Measurements from ENCODE around the gene SMYD1. TPM values are rescaled to one million over a fixed set of nuclear protein-coding genes. Genes with fewer than 3 reads are reported as not detected.

SMYD1 gene
- total and polyA plus RNA-seq, 2 donors (not counting 3 experiments of a cell fraction or from before 2014, with no cell fraction given), result not detected

DNA sequence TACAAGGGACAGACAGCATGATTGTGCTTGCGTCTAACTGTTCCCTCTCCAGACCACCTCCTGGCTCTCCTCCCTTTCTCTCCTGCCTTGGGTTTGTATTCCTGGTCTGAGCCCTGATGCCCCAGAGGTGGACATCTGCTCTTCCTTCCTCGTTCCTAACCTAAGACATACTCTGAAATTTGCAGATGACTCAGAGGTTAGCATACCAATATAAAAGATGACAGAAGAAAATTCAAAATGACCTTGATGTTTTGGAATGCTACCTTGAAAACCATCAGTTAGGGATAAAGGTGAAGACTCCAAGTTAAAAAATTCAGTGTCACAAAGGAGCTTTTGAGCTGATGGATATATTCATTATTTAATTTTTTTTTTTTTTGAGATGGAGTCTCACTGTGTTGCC lies 12.9 kb downstream of the SMYD1 start:
- TF ChIP-seq JUN (IDR thresholded peaks at IDR 0.05; ENCODE audit: borderline replicate concordance, insufficient read depth, insufficient read length, low read depth), result no peak
- no peak for TF ChIP-seq MYC (IDR thresholded peaks at IDR 0.05; ENCODE audit: low read depth, low read length)
- no peak for TF ChIP-seq POLR2AphosphoS5 (IDR thresholded peaks at IDR 0.05; ENCODE audit: insufficient read depth, low read depth, low read length)
- no peak for TF ChIP-seq EZH2 (IDR thresholded peaks at IDR 0.05; ENCODE audit: borderline replicate concordance, low read depth, low read length, severe bottlenecking)
- TF ChIP-seq, protein P1, sequence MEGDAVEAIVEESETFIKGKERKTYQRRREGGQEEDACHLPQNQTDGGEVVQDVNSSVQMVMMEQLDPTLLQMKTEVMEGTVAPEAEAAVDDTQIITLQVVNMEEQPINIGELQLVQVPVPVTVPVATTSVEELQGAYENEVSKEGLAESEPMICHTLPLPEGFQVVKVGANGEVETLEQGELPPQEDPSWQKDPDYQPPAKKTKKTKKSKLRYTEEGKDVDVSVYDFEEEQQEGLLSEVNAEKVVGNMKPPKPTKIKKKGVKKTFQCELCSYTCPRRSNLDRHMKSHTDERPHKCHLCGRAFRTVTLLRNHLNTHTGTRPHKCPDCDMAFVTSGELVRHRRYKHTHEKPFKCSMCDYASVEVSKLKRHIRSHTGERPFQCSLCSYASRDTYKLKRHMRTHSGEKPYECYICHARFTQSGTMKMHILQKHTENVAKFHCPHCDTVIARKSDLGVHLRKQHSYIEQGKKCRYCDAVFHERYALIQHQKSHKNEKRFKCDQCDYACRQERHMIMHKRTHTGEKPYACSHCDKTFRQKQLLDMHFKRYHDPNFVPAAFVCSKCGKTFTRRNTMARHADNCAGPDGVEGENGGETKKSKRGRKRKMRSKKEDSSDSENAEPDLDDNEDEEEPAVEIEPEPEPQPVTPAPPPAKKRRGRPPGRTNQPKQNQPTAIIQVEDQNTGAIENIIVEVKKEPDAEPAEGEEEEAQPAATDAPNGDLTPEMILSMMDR (IDR thresholded peaks at IDR 0.05; ENCODE audit: extremely low read depth in 1 of 2, insufficient read depth in 1 of 2, low read depth in 1 of 2, low read length in 2 of 2), result no peak
- TF ChIP-seq, protein P2, sequence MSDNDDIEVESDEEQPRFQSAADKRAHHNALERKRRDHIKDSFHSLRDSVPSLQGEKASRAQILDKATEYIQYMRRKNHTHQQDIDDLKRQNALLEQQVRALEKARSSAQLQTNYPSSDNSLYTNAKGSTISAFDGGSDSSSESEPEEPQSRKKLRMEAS (IDR thresholded peaks at IDR 0.05; ENCODE audit: insufficient read depth, insufficient read length), result no peak
- no peak for TF ChIP-seq GATA2 (IDR thresholded peaks at IDR 0.05; ENCODE audit: insufficient read depth, insufficient read length, low read depth, low read length)
- no peak for TF ChIP-seq POLR2A (IDR thresholded peaks at IDR 0.05; ENCODE audit: low read depth, low read length)
- TF ChIP-seq FOS (IDR thresholded peaks at IDR 0.05; ENCODE audit: borderline replicate concordance, insufficient read depth, low read length), result no peak
- DNase-seq (ENCODE audit: low read depth, low spot score), result no peak
- H2AFZ ChIP-seq (ENCODE audit: low read depth, low read length), result no peak overlapping the region
- H3K9ac ChIP-seq (replicated peaks; ENCODE audit: extremely low read depth, insufficient read depth, low read length), result no peak overlapping the region
- H3K4me3 ChIP-seq (replicated peaks in 1 of 3; ENCODE audit: insufficient read depth in 1 of 3, low read depth in 1 of 3, low read length in 3 of 3), result no peak overlapping the region
- no peak overlapping the region for H3K4me2 ChIP-seq (ENCODE audit: insufficient read depth, low read length)
- H3K27me3 ChIP-seq (ENCODE audit: control insufficient read depth in 2 of 2, insufficient read depth in 2 of 2, low read length in 2 of 2), result no peaks in the 10 kb centered on the region
- no peaks in the 10 kb centered on the region for H3K9me1 ChIP-seq (replicated peaks; ENCODE audit: control insufficient read depth, extremely low read depth, insufficient read depth, low read length)
- BruUV-seq (replicated peaks), result no TSS peak
- ChIA-PET POLR2A (no interaction called here), CTCF (no interaction called here)
- H3K4me1 ChIP-seq (ENCODE audit: control insufficient read depth, extremely low read depth, insufficient read depth, low read length), result no peaks in the 10 kb centered on the region
- intact Hi-C loops (cut with micrococcal nuclease), result no loop called here
- H3K9me3 ChIP-seq (replicated peaks; ENCODE audit: control insufficient read depth, insufficient read depth, low read length), result no peaks in the 10 kb centered on the region
- no peak for FAIRE-seq
- H3K79me2 ChIP-seq (ENCODE audit: control insufficient read depth, insufficient read depth, low read length), result no peaks in the 10 kb centered on the region
- no peak overlapping the region for H3K27ac ChIP-seq (ENCODE audit: insufficient read depth, low read depth, low read length)
- no peaks in the 10 kb centered on the region for H3K36me3 ChIP-seq (ENCODE audit: control insufficient read depth in 2 of 2, extremely low read depth in 1 of 2, insufficient read depth in 2 of 2, low read length in 2 of 2)
- no peaks in the 10 kb centered on the region for H4K20me1 ChIP-seq (replicated peaks; ENCODE audit: control insufficient read depth, extremely low read depth, insufficient read depth, low read length)
- dilution Hi-C loops (cut with MboI; ENCODE audit: extremely low pct_ligation_motif_present, low sequenced_read_pairs), result no loop called here
